Naive thymus-derived CD8-positive, alpha-beta T cell (primary cell): ENCODE measurements around the gene B4GALT2. TPM values are rescaled to one million over a fixed set of nuclear protein-coding genes. Genes with fewer than 3 reads are reported as not detected.

ENCODE experiments used
- ATAC-seq, 2 donors: fragments of 150-1000 bp; cut with Tn5 transposase in 1 of 2; sonication (Bioruptor Pico), chemical (Tn5 transposase) in 1 of 2; 1 replicate in 1 of 2; 2 replicates in 1 of 2; pipeline ENCODE4 v1.10.0; 2021; ENCODE audit warnings: mild to moderate bottlenecking in 2 of 2, moderate library complexity in 2 of 2
- POLR2A ChIA-PET: fragments of 350-600 bp; sonication (Branson Sonifier 250); formaldehyde crosslinking; loops from one replicate; lab custom pipeline; 2021; ENCODE audit warnings: antibody characterized with exemption; lab: Charles Lee
- DNase-seq, 10 donors: peaks; one replicate each; pipeline versions ENCODE4 v3.0.0 to v3.0.0-alpha.2; 2020 to 2022
- H3K27ac Mint-ChIP-seq, 10 donors: one replicate each; pipeline ENCODE4 v1.8.0; 2020 to 2022; ENCODE audit warnings: mild to moderate bottlenecking in 10 of 10, mixed read lengths in 10 of 10, moderate library complexity in 4 of 10, inconsistent platforms in 1 of 10
- H3K27me3 Mint-ChIP-seq, 5 donors: one replicate each; pipeline ENCODE4 v1.8.0; 2021 to 2022; ENCODE audit warnings: mixed read lengths in 5 of 5
- H3K36me3 Mint-ChIP-seq, 3 donors: one replicate each; pipeline ENCODE4 v1.8.0; 2020 to 2022; ENCODE audit warnings: mixed read lengths in 3 of 3, mild to moderate bottlenecking in 2 of 3, inconsistent platforms in 1 of 3
- H3K4me1 Mint-ChIP-seq, 4 donors: one replicate each; pipeline ENCODE4 v1.8.0; 2021 to 2022; ENCODE audit warnings: mixed read lengths in 4 of 4
- H3K4me3 Mint-ChIP-seq, 10 donors: one replicate each; pipeline ENCODE4 v1.8.0; 2020 to 2022; ENCODE audit warnings: mild to moderate bottlenecking in 10 of 10, mixed read lengths in 10 of 10, moderate library complexity in 6 of 10, inconsistent platforms in 1 of 10
- H3K9me3 Mint-ChIP-seq, 9 donors: one replicate each; pipeline ENCODE4 v1.8.0; 2020 to 2022; ENCODE audit warnings: mixed read lengths in 9 of 9, mild to moderate bottlenecking in 3 of 9, inconsistent platforms in 1 of 9, moderate library complexity in 1 of 9
- polyA plus RNA-seq, 3 donors: library from polyadenylated mRNA; unstranded; fragments of 300-500 nt; fragmentation: Illumina TruSeq; gene quantifications; one replicate each; pipeline ENCODE4 v1.2.3, GENCODE V29; 2021
- total RNA-seq, 8 experiments: library from RNA in 2 of 8; stranded (reverse) in 2 of 8; gene quantifications; one replicate each; pipeline ENCODE4 v1.2.3 and lab custom pipeline; 2021 to 2026

B4GALT2 gene
- total and polyA plus RNA-seq, 5 experiments from 2014 or later, result 0.11 to 0.83 (median 0.32) TPM; not detected in 1

- H3K36me3 Mint-ChIP-seq, result peaks cover 0 to 23% (median 10%) of the 10 kb centered on the region in 3 donors
- POLR2A ChIA-PET, result no interaction called here
- peaks cover 3 to 19% (median 11%) of the 10 kb centered on the region in 5 donors for H3K27me3 Mint-ChIP-seq
- peaks cover 26 to 35% (median 29%) of the 10 kb centered on the region in 4 donors for H3K4me1 Mint-ChIP-seq
- DNase-seq, result no peak
- H3K27ac Mint-ChIP-seq, result no peak overlapping the region
- no peaks in the 10 kb centered on the region for H3K9me3 Mint-ChIP-seq
- H3K4me3 Mint-ChIP-seq, result peak overlapping the region in 1 of 10 donors; percentile 40
- no peak for ATAC-seq
These were observed 2.6 kb downstream of the B4GALT2 start for GRCh38 chr1:43981636-43982035.

- no peak overlapping the region for H3K27ac Mint-ChIP-seq
- peaks cover 3 to 19% (median 11%) of the 10 kb centered on the region in 5 donors for H3K27me3 Mint-ChIP-seq
- H3K4me3 Mint-ChIP-seq, result no peak overlapping the region
These were observed 3.2 kb downstream of the B4GALT2 start for GRCh38 chr1:43982241-43982640.

GRCh38 chr1:43982808-43983207, 3.8 kb downstream of the B4GALT2 start:
- Mint-ChIP-seq H3K9me3 (no peaks in the 10 kb centered on the region), H3K36me3 (peaks cover 0 to 11% (median 3%) of the 10 kb centered on the region in 3 donors), H3K4me1 (peaks cover 14 to 23% (median 18%) of the 10 kb centered on the region in 4 donors), H3K27me3 (peaks cover 3 to 19% (median 11%) of the 10 kb centered on the region in 5 donors), H3K4me3 (peak overlapping the region in 1 of 10 donors; percentile 4), H3K27ac (no peak overlapping the region)
- no peak for DNase-seq
- ATAC-seq, result no peak
- POLR2A ChIA-PET, result no interaction called here

More at GRCh38 chr1:43982241-43982640, 3.2 kb downstream of the B4GALT2 start:
- Mint-ChIP-seq H3K4me1 (peaks cover 20 to 29% (median 23%) of the 10 kb centered on the region in 4 donors), H3K36me3 (peaks cover 0 to 17% (median 4%) of the 10 kb centered on the region in 3 donors), H3K9me3 (no peaks in the 10 kb centered on the region)
- POLR2A ChIA-PET, result no interaction called here
- no peak for DNase-seq
- no peak for ATAC-seq

GRCh38 chr1:43983253-43983899, 4.4 kb downstream of the B4GALT2 start:
- DNase-seq, result no peak
- no peak for ATAC-seq
- peak overlapping the region in 1 of 10 donors; percentile 12 for H3K27ac Mint-ChIP-seq
- H3K27me3 Mint-ChIP-seq, result peaks cover 3 to 19% (median 11%) of the 10 kb centered on the region in 5 donors
- POLR2A ChIA-PET, result no interaction called here
- H3K9me3 Mint-ChIP-seq, result no peaks in the 10 kb centered on the region
- H3K4me1 Mint-ChIP-seq, result peaks cover 8 to 18% (median 14%) of the 10 kb centered on the region in 4 donors
- peaks cover 0 to 6% (median 3%) of the 10 kb centered on the region in 3 donors for H3K36me3 Mint-ChIP-seq
- peak overlapping the region in 2 of 10 donors; percentile 5 to 20 for H3K4me3 Mint-ChIP-seq

- Mint-ChIP-seq H3K4me3 (no peak overlapping the region), H3K36me3 (peaks cover 0 to under 1% (median 0%) of the 10 kb centered on the region in 3 donors), H3K27me3 (peaks cover 3 to 12% (median 11%) of the 10 kb centered on the region in 5 donors), H3K27ac (no peak overlapping the region), H3K4me1 (peaks cover 2 to 10% (median 7%) of the 10 kb centered on the region in 4 donors), H3K9me3 (no peaks in the 10 kb centered on the region)
- POLR2A ChIA-PET, result no interaction called here
- no peak for DNase-seq
- ATAC-seq, result no peak
These were observed 5.8 kb downstream of the B4GALT2 start for GRCh38 chr1:43984855-43985254.

- Mint-ChIP-seq H3K27ac (peak overlapping the region in 1 of 10 donors; percentile 49), H3K4me1 (peaks cover 3 to 4% (median 3%) of the 10 kb centered on the region in 4 donors), H3K4me3 (peak overlapping the region in 1 of 10 donors; percentile 34), H3K9me3 (no peaks in the 10 kb centered on the region), H3K36me3 (no peaks in the 10 kb centered on the region), H3K27me3 (peaks cover 0 to 5% (median under 1%) of the 10 kb centered on the region in 5 donors)
- ATAC-seq (no peak), DNase-seq (no peak)
- POLR2A ChIA-PET, result no interaction called here
These were observed 7.1 kb downstream of the B4GALT2 start for GRCh38 chr1:43985984-43986595.

GRCh38 chr1:43986712-43987111, 7.7 kb downstream of the B4GALT2 start:
- DNase-seq, result no peak
- POLR2A ChIA-PET, result interaction anchor here (2.2 kb wide), 1 partner anchor 11 kb away, joined by 8 read pairs; the partner anchor contains the start of gene ATP6V0B
- ATAC-seq, result no peak
- no peak overlapping the region for H3K27ac Mint-ChIP-seq
- no peaks in the 10 kb centered on the region for H3K9me3 Mint-ChIP-seq
- H3K4me1 Mint-ChIP-seq, result peaks cover 6 to 9% (median 7%) of the 10 kb centered on the region in 4 donors
- no peaks in the 10 kb centered on the region for H3K36me3 Mint-ChIP-seq
- H3K27me3 Mint-ChIP-seq, result peaks cover 0 to 3% (median 0%) of the 10 kb centered on the region in 5 donors
- H3K4me3 Mint-ChIP-seq, result peak overlapping the region in 1 of 10 donors; percentile 34

- POLR2A ChIA-PET, result interaction anchor here (2.2 kb wide), 1 partner anchor 12 kb away, joined by 8 read pairs; the partner anchor contains the start of gene ATP6V0B
- no peak overlapping the region for H3K27ac Mint-ChIP-seq
- no peak for DNase-seq
- no peaks in the 10 kb centered on the region for H3K27me3 Mint-ChIP-seq
- H3K4me1 Mint-ChIP-seq, result peaks cover 10 to 15% (median 12%) of the 10 kb centered on the region in 4 donors
- H3K4me3 Mint-ChIP-seq, result no peak overlapping the region
- no peaks in the 10 kb centered on the region for H3K36me3 Mint-ChIP-seq
- H3K9me3 Mint-ChIP-seq, result no peaks in the 10 kb centered on the region
- ATAC-seq, result no peak
These were observed 8.3 kb downstream of the B4GALT2 start for GRCh38 chr1:43987159-43987902.

- ATAC-seq (peak in 1 of 2 donors; percentile 3), DNase-seq (no peak)
- POLR2A ChIA-PET, result interaction anchor here (1.0 to 2.4 kb wide), 2 partner anchors 16 to 45 kb away, joined by 3 to 12 read pairs; partner anchors contain the start of gene ATP6V0B
- H3K4me1 Mint-ChIP-seq, result peaks cover 15 to 20% (median 18%) of the 10 kb centered on the region in 4 donors
- peak overlapping the region; percentile 87 to 96 (median 94) for H3K4me3 Mint-ChIP-seq
- H3K36me3 Mint-ChIP-seq, result no peaks in the 10 kb centered on the region
- H3K27ac Mint-ChIP-seq, result peak overlapping the region in 6 of 10 donors; percentile 24 to 90 (median 86)
- no peaks in the 10 kb centered on the region for H3K27me3 Mint-ChIP-seq
- no peaks in the 10 kb centered on the region for H3K9me3 Mint-ChIP-seq
These were observed 11.5 kb downstream of the B4GALT2 start for GRCh38 chr1:43990271-43991199.

- POLR2A ChIA-PET, result interaction anchor here (1.0 to 2.4 kb wide), 2 partner anchors 16 to 45 kb away, joined by 3 to 12 read pairs; partner anchors contain the start of gene ATP6V0B
These were observed 12.1 kb downstream of the B4GALT2 start for GRCh38 chr1:43991200-43991475.

GRCh38 chr1:43991476-43992231, 12.6 kb downstream of the B4GALT2 start, which contains the start of gene CCDC24:
TSS of gene CCDC24 (plus strand) at chr1:43991599. CDS start at chr1:43991879, 280 bp downstream.
- POLR2A ChIA-PET, result interaction anchor here (1.3 kb wide), 1 partner anchor 15 kb away, joined by 4 read pairs; no protein-coding TSS in a partner anchor

More at GRCh38 chr1:43991200-43991475, 12.1 kb downstream of the B4GALT2 start:
- peaks cover 15 to 20% (median 18%) of the 10 kb centered on the region in 4 donors for H3K4me1 Mint-ChIP-seq
- no peaks in the 10 kb centered on the region for H3K9me3 Mint-ChIP-seq
- DNase-seq (no peak), ATAC-seq (no peak)
- peak overlapping the region; percentile 87 to 96 (median 94) for H3K4me3 Mint-ChIP-seq
- H3K27ac Mint-ChIP-seq, result peak overlapping the region in 7 of 10 donors; percentile 24 to 90 (median 84)
- no peaks in the 10 kb centered on the region for H3K27me3 Mint-ChIP-seq
- no peaks in the 10 kb centered on the region for H3K36me3 Mint-ChIP-seq

More at GRCh38 chr1:43991476-43992231, 12.6 kb downstream of the B4GALT2 start, which contains the start of gene CCDC24:
- peak within 1 kb of the TSS; percentile 29 to 91 (median 84) for H3K27ac Mint-ChIP-seq
- H3K4me3 Mint-ChIP-seq, result peak within 1 kb of the TSS; percentile 87 to 96 (median 94)
- peak; percentile 81 to 90 for ATAC-seq
- peaks cover 15 to 20% (median 18%) of the 10 kb centered on the region in 4 donors for H3K4me1 Mint-ChIP-seq
- peaks cover 0 to 2% (median 0%) of the 10 kb centered on the region in 5 donors for H3K27me3 Mint-ChIP-seq
- peak; percentile 49 to 83 (median 64) for DNase-seq
- no peaks in the 10 kb centered on the region for H3K9me3 Mint-ChIP-seq
- H3K36me3 Mint-ChIP-seq, result no peaks in the 10 kb centered on the region
